ENCODE results near the gene KRT3.

- TF ChIP-seq CTCF (IDR thresholded peaks at IDR 0.05) = no peak
- no peak for TF ChIP-seq POLR2A (IDR thresholded peaks at IDR 0.05)
These were observed 6.9 kb downstream of the KRT3 start for GRCh38 chr12:52788876-52789636.
